OCI-LY1 (cell line): Measurements from ENCODE around the gene FHOD3.

ENCODE experiments used
- H2AFZ ChIP-seq: fragments of 200-600 bp; sonication (generic), shearing (Covaris generic); 2 replicates; pipeline ENCODE4 v1.6.0; 2014; ENCODE audit warnings: antibody characterized with exemption, mild to moderate bottlenecking, low read length
- H3F3A ChIP-seq: fragments of 200-600 bp; sonication (generic), shearing (Covaris generic); 2 replicates; pipeline ENCODE4 v1.6.0; 2014; ENCODE audit warnings: mild to moderate bottlenecking, antibody characterized with exemption, low read length, moderate library complexity; ENCODE audit not compliant: insufficient read depth
- H3K27ac ChIP-seq: fragments of 200-600 bp; sonication (generic); 2 replicates; pipeline ENCODE4 v1.5.1; 2014; ENCODE audit warnings: low read length, mixed run types, mild to moderate bottlenecking, low read depth; ENCODE audit not compliant: poor library complexity, severe bottlenecking
- H3K27me3 ChIP-seq: fragments of 200-600 bp; sonication (generic); 2 replicates; pipeline ENCODE4 v1.6.0; 2014; ENCODE audit warnings: antibody characterized with exemption, mild to moderate bottlenecking, low read length, moderate library complexity; ENCODE audit not compliant: insufficient read depth
- H3K36me3 ChIP-seq: fragments of 200-600 bp; sonication (generic); 2 replicates; pipeline ENCODE4 v1.6.1; 2014; ENCODE audit warnings: mild to moderate bottlenecking, antibody characterized with exemption, low read length, moderate library complexity, mixed read lengths; ENCODE audit not compliant: insufficient read depth
- H3K4me1 ChIP-seq: fragments of 200-600 bp; sonication (generic); 2 replicates; pipeline ENCODE4 v1.5.1; 2014; ENCODE audit warnings: mild to moderate bottlenecking, low read length, moderate library complexity; ENCODE audit not compliant: insufficient read depth, severe bottlenecking
- H3K4me2 ChIP-seq: fragments of 200-600 bp; sonication (generic), shearing (Covaris generic); 2 replicates; pipeline ENCODE4 v1.6.1; 2014; ENCODE audit warnings: low read length
- H3K4me3 ChIP-seq: fragments of 200-600 bp; sonication (generic); 2 replicates; pipeline ENCODE4 v1.5.1; 2014; ENCODE audit warnings: low read length, low read depth, mild to moderate bottlenecking, mixed read lengths; ENCODE audit not compliant: poor library complexity, severe bottlenecking
- H3K79me2 ChIP-seq: fragments of 200-600 bp; shearing (Covaris generic); 2 replicates; pipeline ENCODE4 v1.6.1; 2016; ENCODE audit warnings: mixed run types, low read length, mixed read lengths; ENCODE audit not compliant: insufficient read depth
- H3K9ac ChIP-seq: fragments of 200-600 bp; sonication (generic), shearing (Covaris generic); 2 replicates; pipeline ENCODE4 v1.6.1; 2014; ENCODE audit warnings: mild to moderate bottlenecking, low read length, mixed read lengths
- H3K9me2 ChIP-seq: fragments of 200-600 bp; sonication (generic), shearing (Covaris generic); 2 replicates; pipeline ENCODE4 v1.6.1; 2014; ENCODE audit warnings: low read depth, mild to moderate bottlenecking, low read length, mixed read lengths
- H3K9me3 ChIP-seq: fragments of 200-600 bp; shearing (Covaris generic); 2 replicates; pipeline ENCODE4 v1.6.1; 2014; ENCODE audit warnings: low read length, mixed read lengths
- H4K20me1 ChIP-seq: fragments of 200-600 bp; sonication (generic), shearing (Covaris generic); 2 replicates; pipeline ENCODE4 v1.6.0; 2016; ENCODE audit warnings: mild to moderate bottlenecking, low read length; ENCODE audit not compliant: insufficient read depth
- CTCF ChIP-seq: fragments of 200-600 bp; sonication (generic), shearing (Covaris generic); IDR thresholded peaks from 2 replicates; pipeline ENCODE4 v1.5.1; 2017; ENCODE audit warnings: mild to moderate bottlenecking, antibody characterized with exemption, low read length, moderate library complexity, mixed read lengths
- EZH2 ChIP-seq: fragments of 200-600 bp; sonication (generic), shearing (Covaris generic); IDR thresholded peaks from 2 replicates; pipeline ENCODE4 v1.8.0; 2017; ENCODE audit warnings: borderline replicate concordance, mixed run types, mild to moderate bottlenecking, antibody characterized with exemption, low read length, moderate library complexity, mixed read lengths

FHOD3 gene

GRCh38 chr18:36382854-36383253 is 85.3 kb downstream of the FHOD3 start:
- no peak overlapping the region for H3K4me3 ChIP-seq
- no peak overlapping the region for H3K4me2 ChIP-seq
- no peaks in the 10 kb centered on the region for H4K20me1 ChIP-seq
- TF ChIP-seq EZH2 (no peak), CTCF (no peak)
- H3K36me3 ChIP-seq, result no peaks in the 10 kb centered on the region
- H3K27me3 ChIP-seq, result peaks cover 5% of the 10 kb centered on the region; the same call in 1 of the 2 replicates
- no peak overlapping the region for H2AFZ ChIP-seq
- no peaks in the 10 kb centered on the region for H3F3A ChIP-seq
- H3K27ac ChIP-seq, result no peak overlapping the region
- H3K9ac ChIP-seq, result no peak overlapping the region
- H3K9me2 ChIP-seq, result no peaks in the 10 kb centered on the region
- no peaks in the 10 kb centered on the region for H3K9me3 ChIP-seq
- H3K79me2 ChIP-seq, result no peaks in the 10 kb centered on the region
- no peaks in the 10 kb centered on the region for H3K4me1 ChIP-seq

- H3K36me3 ChIP-seq, result no peaks in the 10 kb centered on the region
- H3K4me3 ChIP-seq, result no peak overlapping the region
- H3K4me1 ChIP-seq, result no peaks in the 10 kb centered on the region
- H4K20me1 ChIP-seq, result no peaks in the 10 kb centered on the region
- H3K27me3 ChIP-seq, result peaks cover 5% of the 10 kb centered on the region; the same call in 1 of the 2 replicates
- H3F3A ChIP-seq, result no peaks in the 10 kb centered on the region
- H3K9ac ChIP-seq, result no peak overlapping the region
- H3K9me3 ChIP-seq, result no peaks in the 10 kb centered on the region
- H3K9me2 ChIP-seq, result no peaks in the 10 kb centered on the region
- no peak overlapping the region for H3K4me2 ChIP-seq
- no peak overlapping the region for H3K27ac ChIP-seq
- TF ChIP-seq EZH2, result no peak
- TF ChIP-seq CTCF, result no peak
- H2AFZ ChIP-seq, result no peak overlapping the region
- H3K79me2 ChIP-seq, result no peaks in the 10 kb centered on the region
Measured at GRCh38 chr18:36386150-36386920, 88.8 kb downstream of the FHOD3 start.

GRCh38 chr18:36387310-36387709 is 89.8 kb downstream of the FHOD3 start:
- no peaks in the 10 kb centered on the region for H3F3A ChIP-seq
- H3K4me2 ChIP-seq, result no peak overlapping the region
- no peak overlapping the region for H3K27ac ChIP-seq
- H3K9ac ChIP-seq, result no peak overlapping the region
- H3K27me3 ChIP-seq, result peaks cover 5% of the 10 kb centered on the region; the same call in 1 of the 2 replicates
- H2AFZ ChIP-seq, result no peak overlapping the region
- no peaks in the 10 kb centered on the region for H3K9me2 ChIP-seq
- H3K79me2 ChIP-seq, result no peaks in the 10 kb centered on the region
- H3K4me1 ChIP-seq, result no peaks in the 10 kb centered on the region
- H3K9me3 ChIP-seq, result no peaks in the 10 kb centered on the region
- H4K20me1 ChIP-seq, result no peaks in the 10 kb centered on the region
- no peaks in the 10 kb centered on the region for H3K36me3 ChIP-seq
- no peak overlapping the region for H3K4me3 ChIP-seq
- TF ChIP-seq CTCF (no peak), EZH2 (no peak)
